Measurements from ENCODE around the gene CDC6. TPM values are rescaled to one million over a fixed set of nuclear protein-coding genes. Genes with fewer than 3 reads are reported as not detected.

Gene CDC6
- total RNA-seq, 6 experiments from 2014 or later: 0.42 to 9.1 (median 3.1) TPM

- intact Hi-C loops (cut with DNase I): loop anchor here in 1 of 2 donors (5.0 kb wide), 1 partner anchor 44 kb away; the partner anchor contains the start of gene RARA
- H3K36me3 ChIP-seq: peaks cover 0 to 30% (median 14%) of the 10 kb centered on the region in 4 donors
- TF ChIP-seq CTCF (IDR thresholded peaks at IDR 0.05): no peak
- TF ChIP-seq POLR2A (IDR thresholded peaks at IDR 0.05): no peak
- 38% methylated on average over 13 of the region's 27 CpGs for WGBS (ENCODE audit: insufficient coverage, low coverage, low lambda C conversion rate, missing lambda C conversion rate)
- H3K27me3 ChIP-seq: no peaks in the 10 kb centered on the region
- peak overlapping the region in 2 of 3 donors; percentile 42 to 44 for H3K4me3 ChIP-seq
- no peaks in the 10 kb centered on the region for H3K9me3 ChIP-seq
- peak; percentile 0 to 21 (median 12) for ATAC-seq
- H3K4me1 ChIP-seq: peaks cover 9 to 94% (median 50%) of the 10 kb centered on the region in 4 donors
- peak overlapping the region; percentile 31 to 91 (median 73) for H3K27ac ChIP-seq
- peak; percentile 42 to 73 (median 71) for DNase-seq
Measured at GRCh38 chr17:40351359-40352236, 63.9 kb downstream of the CDC6 start.

- peaks cover 0 to 30% (median 14%) of the 10 kb centered on the region in 4 donors for H3K36me3 ChIP-seq
- intact Hi-C loops (cut with DNase I): loop anchor here in 1 of 2 donors (5.0 kb wide), 1 partner anchor 45 kb away; the partner anchor contains the start of gene RARA
- peak overlapping the region in 2 of 3 donors; percentile 42 to 44 for H3K4me3 ChIP-seq
- peak overlapping the region; percentile 31 to 91 (median 73) for H3K27ac ChIP-seq
- TF ChIP-seq POLR2A (IDR thresholded peaks at IDR 0.05): no peak
- TF ChIP-seq CTCF (IDR thresholded peaks at IDR 0.05): no peak
- no peaks in the 10 kb centered on the region for H3K27me3 ChIP-seq
- H3K9me3 ChIP-seq: no peaks in the 10 kb centered on the region
- 23% methylated on average over 7 of the region's 7 CpGs for WGBS (ENCODE audit: insufficient coverage, low coverage, low lambda C conversion rate, missing lambda C conversion rate)
- ATAC-seq: peak; percentile 32 to 59 (median 48)
- H3K4me1 ChIP-seq: peaks cover 9 to 87% (median 45%) of the 10 kb centered on the region in 4 donors
- DNase-seq: peak in 1 of 3 donors; percentile 76
Measured at GRCh38 chr17:40352237-40352778, 64.6 kb downstream of the CDC6 start.

- WGBS (ENCODE audit: insufficient coverage, low coverage, low lambda C conversion rate, missing lambda C conversion rate): 16% methylated on average over 6 of the region's 9 CpGs
- TF ChIP-seq POLR2A (IDR thresholded peaks at IDR 0.05) (no peak), CTCF (IDR thresholded peaks at IDR 0.05) (no peak)
- DNase-seq: peak; percentile 69 to 80 (median 77)
- Histone ChIP-seq H3K4me1 (peaks cover 8 to 81% (median 42%) of the 10 kb centered on the region in 4 donors), H3K36me3 (peaks cover 0 to 30% (median 14%) of the 10 kb centered on the region in 4 donors), H3K27ac (peak overlapping the region; percentile 13 to 91 (median 31)), H3K27me3 (no peaks in the 10 kb centered on the region), H3K9me3 (no peaks in the 10 kb centered on the region), H3K4me3 (peak overlapping the region; percentile 16 to 44 (median 42))
- intact Hi-C loops (cut with DNase I): loop anchor here in 1 of 2 donors (5.0 kb wide), 1 partner anchor 46 kb away; the partner anchor contains the start of gene RARA
- peak; percentile 43 to 59 (median 45) for ATAC-seq
Measured at GRCh38 chr17:40352779-40353394, 65.2 kb downstream of the CDC6 start.

Other genes with a start within 250 kb of the CDC6 start
- gene MED24, start 233.5 kb upstream of the CDC6 start, total RNA-seq: 10 to 100 TPM; 29.0 to 38.2 (median 35.9) TPM
- gene THRA, start 224.9 kb upstream of the CDC6 start, total RNA-seq: 1 to 10 TPM; 3.7 to 9.4 (median 7.7) TPM
- gene NR1D1, start 187.3 kb upstream of the CDC6 start, total RNA-seq: 10 to 100 TPM in 4 of 6 experiments, 1 to 10 TPM in 2; 6.9 to 29.8 (median 16.0) TPM
- 10 to 100 TPM; 31.1 to 43.8 (median 36.0) TPM for gene MSL1, start 165.9 kb upstream of the CDC6 start, total RNA-seq
- gene CASC3, start 147.3 kb upstream of the CDC6 start, total RNA-seq: 10 to 100 TPM; 19.6 to 31.5 (median 25.9) TPM
- gene RAPGEFL1, start 110.4 kb upstream of the CDC6 start, total RNA-seq: 10 to 100 TPM in 1 of 6 experiments, 1 to 10 TPM in 5; 1.4 to 16.5 (median 4.4) TPM
- gene WIPF2, start 68.6 kb upstream of the CDC6 start, total RNA-seq: 10 to 100 TPM in 2 of 6 experiments, 1 to 10 TPM in 4; 7.0 to 12.1 (median 9.0) TPM
- 10 to 100 TPM; 17.7 to 41.9 (median 22.9) TPM for gene RARA, start 21.3 kb downstream of the CDC6 start, total RNA-seq
- gene GJD3, start 76.9 kb downstream of the CDC6 start, total RNA-seq: under 1 TPM in 5 of 6 experiments, not detected in 1; 0.22 to 0.78 (median 0.37) TPM
- 1 to 10 TPM in 4 of 6 experiments, under 1 TPM in 2; 0.22 to 7.3 (median 3.0) TPM for gene TOP2A, start 130.0 kb downstream of the CDC6 start, total RNA-seq
- 100 to 1,000 TPM; 382 to 716 (median 430) TPM for gene IGFBP4, start 155.6 kb downstream of the CDC6 start, total RNA-seq
- not detected for gene TNS4, start 213.7 kb downstream of the CDC6 start, total RNA-seq

All from right lobe of liver (tissue), 6 donors.